Mononuclear cell (primary cell): ENCODE data around the gene RAB11FIP4. TPM values are rescaled to one million over a fixed set of nuclear protein-coding genes. Genes with fewer than 3 reads are reported as not detected.

Experiments
- H3K27me3 ChIP-seq: 2 replicates; pipeline ENCODE4 v1.6.0; 2011; ENCODE audit warnings: low read length, control low read depth; ENCODE audit not compliant: insufficient read depth
- H3K4me1 ChIP-seq: 2 replicates; pipeline ENCODE4 v1.5.1; 2011; ENCODE audit warnings: mild to moderate bottlenecking, low read length, control low read depth; ENCODE audit not compliant: insufficient read depth
- H3K4me3 ChIP-seq: 2 replicates; pipeline ENCODE4 v1.5.1; 2011; ENCODE audit warnings: mild to moderate bottlenecking, low read length, moderate library complexity
- H3K9me3 ChIP-seq: 2 replicates; pipeline ENCODE4 v1.5.1; 2011; ENCODE audit warnings: low read depth, mild to moderate bottlenecking, control low read depth, low read length
- total RNA-seq: library from RNA; depleted of rRNA; stranded (reverse); fragments of >200 nt; gene quantifications from one replicate; pipeline ENCODE4 v1.2.3, GENCODE V29; 2012

RAB11FIP4 gene
- total RNA-seq, 1 donor = 48.0 TPM

- H3K4me1 ChIP-seq = no peaks in the 10 kb centered on the region
Observed at GRCh38 chr17:31467502-31468256, 76.2 kb downstream of the RAB11FIP4 start.

GRCh38 chr17:31469959-31470358, 78.5 kb downstream of the RAB11FIP4 start:
- H3K4me3 ChIP-seq = no peak overlapping the region
- H3K27me3 ChIP-seq = no peaks in the 10 kb centered on the region
- no peaks in the 10 kb centered on the region for H3K9me3 ChIP-seq
- no peaks in the 10 kb centered on the region for H3K4me1 ChIP-seq

More at GRCh38 chr17:31467502-31468256, 76.2 kb downstream of the RAB11FIP4 start:
- Histone ChIP-seq H3K4me3 (no peak overlapping the region), H3K27me3 (no peaks in the 10 kb centered on the region), H3K9me3 (no peaks in the 10 kb centered on the region)

DNA sequence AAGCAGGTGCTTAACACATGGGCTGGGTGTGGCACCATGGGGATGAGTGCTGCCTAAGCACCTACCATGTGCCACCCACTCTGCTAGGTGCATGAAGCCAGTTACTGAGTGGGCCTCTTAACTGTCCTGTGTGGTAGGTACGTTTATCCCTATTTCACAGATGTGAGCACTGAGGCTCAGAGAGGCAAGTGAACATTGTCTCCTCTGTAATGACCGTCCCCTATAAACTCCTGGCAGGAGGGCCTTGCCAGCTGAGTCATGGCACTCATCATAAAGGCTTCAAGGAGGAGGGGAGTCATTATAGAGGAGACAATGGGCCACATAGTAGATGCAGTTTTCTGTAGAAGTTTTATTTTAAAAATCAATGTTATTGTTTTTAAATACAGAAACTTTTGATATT, 79.1 kb downstream of the RAB11FIP4 start:
- no peaks in the 10 kb centered on the region for H3K9me3 ChIP-seq
- H3K27me3 ChIP-seq = no peaks in the 10 kb centered on the region
- H3K4me3 ChIP-seq = no peak overlapping the region
- no peaks in the 10 kb centered on the region for H3K4me1 ChIP-seq

DNA sequence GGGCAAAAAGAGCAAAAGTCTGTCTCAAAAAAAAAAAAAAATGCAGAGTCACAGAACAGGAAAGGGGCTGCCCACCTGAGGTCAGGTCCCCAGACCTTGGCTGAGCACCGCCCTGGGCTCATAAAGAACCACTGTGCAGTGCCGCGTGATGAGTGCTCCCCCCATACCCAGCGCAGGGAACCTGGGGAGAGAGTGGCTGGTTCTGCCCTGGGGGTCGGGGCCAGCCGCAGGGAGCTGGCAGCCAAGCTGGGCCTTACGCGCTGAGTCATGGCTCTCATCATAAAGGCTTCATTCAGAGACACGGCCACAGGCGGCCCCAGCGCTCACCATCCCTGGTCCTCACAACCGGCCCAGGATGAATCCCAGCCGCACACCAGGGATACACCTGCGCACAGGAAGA, 80.7 kb downstream of the RAB11FIP4 start:
- Histone ChIP-seq H3K4me3 (no peak overlapping the region), H3K27me3 (no peaks in the 10 kb centered on the region), H3K9me3 (no peaks in the 10 kb centered on the region), H3K4me1 (no peaks in the 10 kb centered on the region)

DNA sequence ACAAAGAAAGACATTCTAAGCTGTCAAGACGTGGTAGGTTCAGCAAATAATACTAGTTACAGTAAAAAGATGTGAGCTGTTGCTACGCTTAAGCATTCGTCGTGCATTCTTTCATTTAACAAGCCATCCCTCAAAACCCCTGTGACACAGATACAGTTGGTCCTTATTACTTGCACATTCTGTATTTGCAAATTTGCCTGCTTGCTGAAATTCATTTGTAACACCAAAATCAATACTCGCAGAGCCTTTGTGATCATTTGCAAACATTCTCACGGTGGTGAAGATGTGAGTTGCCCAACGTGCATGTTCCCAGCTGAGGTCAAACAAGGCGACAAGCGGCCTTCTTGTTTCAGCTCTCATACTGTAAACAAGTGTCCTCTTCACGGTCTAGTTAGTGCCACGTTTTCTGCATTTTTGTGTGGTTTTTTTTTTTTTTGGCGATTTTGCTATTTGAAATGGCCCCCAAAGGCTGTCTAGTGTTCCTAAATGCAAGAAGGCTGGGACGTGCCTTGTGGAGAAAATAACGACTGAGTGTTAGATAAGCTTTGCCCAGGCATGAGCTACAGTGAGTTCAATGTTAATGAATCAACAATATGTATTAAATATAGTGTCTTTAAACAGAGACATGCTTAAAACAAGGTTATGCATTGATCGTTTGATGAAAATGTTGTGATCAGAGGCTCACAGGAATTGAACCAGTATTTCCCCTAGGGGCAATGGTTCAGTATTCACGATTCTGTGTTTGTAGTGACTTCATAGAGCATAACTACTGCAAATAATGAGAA, 84.1 kb downstream of the RAB11FIP4 start:
- no peaks in the 10 kb centered on the region for H3K4me1 ChIP-seq
- no peak overlapping the region for H3K4me3 ChIP-seq
- no peaks in the 10 kb centered on the region for H3K9me3 ChIP-seq
- H3K27me3 ChIP-seq = no peaks in the 10 kb centered on the region

DNA sequence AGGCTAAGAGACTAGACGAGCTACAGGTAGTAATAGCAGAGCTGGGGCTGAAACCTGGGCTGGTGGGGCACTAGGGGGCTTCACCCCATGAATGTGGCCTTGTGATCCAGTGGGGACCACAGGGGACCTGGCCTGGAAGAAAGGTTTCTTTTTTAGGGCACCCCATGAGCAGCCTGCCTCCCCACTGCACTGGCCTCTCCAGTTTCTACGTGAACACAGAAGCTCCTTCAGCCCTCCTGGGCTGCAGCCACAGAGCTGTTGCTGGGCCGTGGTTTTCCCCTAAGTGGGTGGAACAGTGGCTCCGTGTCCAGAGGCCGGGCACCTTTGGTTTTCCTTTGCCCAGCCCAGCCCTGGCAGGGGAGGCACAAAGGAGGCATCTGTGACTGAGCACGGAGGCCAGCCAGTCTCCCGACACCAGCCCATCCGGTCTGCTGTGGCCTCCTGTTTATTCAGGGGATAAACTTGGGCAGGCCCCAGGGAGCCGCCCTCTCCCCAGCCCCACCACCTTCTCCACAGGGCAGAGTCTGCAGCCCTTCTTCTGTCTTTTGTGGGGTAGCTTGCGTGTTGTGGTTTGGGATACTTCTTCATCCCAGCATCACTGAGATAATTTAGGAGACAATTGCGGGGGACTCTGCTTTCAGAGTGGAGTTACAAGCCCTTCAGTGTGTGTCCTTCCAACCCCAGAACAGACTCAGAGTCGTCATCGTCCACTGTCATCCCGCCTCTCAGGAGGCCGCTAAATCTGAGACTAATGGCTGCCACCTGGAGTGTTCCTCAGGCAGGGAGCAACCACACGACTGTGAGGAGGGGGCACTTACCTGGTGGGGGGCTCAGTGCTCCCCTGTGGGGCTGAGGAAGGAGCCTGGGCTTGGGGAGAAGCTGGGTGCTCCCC, 85.3 kb downstream of the RAB11FIP4 start:
- H3K9me3 ChIP-seq = no peaks in the 10 kb centered on the region
- H3K4me1 ChIP-seq = no peaks in the 10 kb centered on the region
- no peak overlapping the region for H3K4me3 ChIP-seq
- H3K27me3 ChIP-seq = no peaks in the 10 kb centered on the region

DNA sequence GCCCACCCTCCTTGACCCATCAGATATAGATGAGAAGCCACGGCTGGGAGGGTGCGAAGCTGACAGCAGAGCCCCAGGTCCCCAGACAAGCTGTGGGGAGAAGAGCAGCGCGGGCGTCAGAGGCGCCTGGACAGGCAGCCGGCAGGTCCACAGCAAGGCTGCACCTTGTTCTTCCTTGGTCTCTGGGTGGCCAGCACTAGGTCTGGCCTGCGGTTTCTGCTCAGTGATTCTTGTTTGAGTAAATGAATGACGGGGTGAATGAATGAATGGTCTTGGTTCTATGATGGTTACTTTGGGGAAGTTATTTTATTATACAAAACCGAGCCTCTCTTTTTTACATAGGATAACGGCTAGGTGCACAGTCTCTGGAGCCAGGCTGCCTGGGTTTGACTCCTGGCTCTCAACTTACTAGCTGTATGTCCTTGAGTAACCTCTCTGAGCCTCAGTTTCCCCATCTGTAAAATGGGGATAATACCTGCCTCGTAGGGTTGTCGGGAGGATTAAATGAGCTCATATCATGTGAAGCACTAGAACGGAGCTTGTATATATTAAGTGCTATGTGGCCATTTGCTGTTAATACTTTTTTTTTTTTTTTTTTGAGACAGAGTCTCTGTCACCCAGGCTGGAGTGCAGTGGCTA, 86.1 kb downstream of the RAB11FIP4 start:
- H3K9me3 ChIP-seq = no peaks in the 10 kb centered on the region
- H3K4me1 ChIP-seq = no peaks in the 10 kb centered on the region
- H3K27me3 ChIP-seq = no peaks in the 10 kb centered on the region
- no peak overlapping the region for H3K4me3 ChIP-seq

DNA sequence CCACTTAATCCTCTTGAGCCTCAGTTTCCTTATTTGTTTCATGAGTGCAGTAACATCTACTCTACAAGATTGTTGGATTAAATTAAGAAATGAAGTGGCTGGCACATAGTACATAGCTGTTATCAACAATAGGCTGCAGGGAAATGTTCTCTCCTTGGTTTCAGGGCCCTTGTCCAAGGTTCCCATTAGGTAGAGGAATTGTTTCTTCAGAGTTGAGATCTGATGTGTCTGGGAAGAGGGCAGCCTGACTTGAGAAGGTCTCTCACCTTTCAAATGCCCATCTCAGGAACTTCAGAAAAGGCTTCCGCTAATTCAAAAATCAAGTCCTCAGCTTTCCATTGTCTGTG, 87.6 kb downstream of the RAB11FIP4 start:
- H3K4me1 ChIP-seq = no peaks in the 10 kb centered on the region
- no peaks in the 10 kb centered on the region for H3K27me3 ChIP-seq
- H3K9me3 ChIP-seq = no peaks in the 10 kb centered on the region
- no peak overlapping the region for H3K4me3 ChIP-seq

GRCh38 chr17:31479524-31479923, 88.0 kb downstream of the RAB11FIP4 start:
- Histone ChIP-seq H3K4me1 (no peaks in the 10 kb centered on the region), H3K27me3 (no peaks in the 10 kb centered on the region), H3K4me3 (no peak overlapping the region), H3K9me3 (no peaks in the 10 kb centered on the region)

DNA sequence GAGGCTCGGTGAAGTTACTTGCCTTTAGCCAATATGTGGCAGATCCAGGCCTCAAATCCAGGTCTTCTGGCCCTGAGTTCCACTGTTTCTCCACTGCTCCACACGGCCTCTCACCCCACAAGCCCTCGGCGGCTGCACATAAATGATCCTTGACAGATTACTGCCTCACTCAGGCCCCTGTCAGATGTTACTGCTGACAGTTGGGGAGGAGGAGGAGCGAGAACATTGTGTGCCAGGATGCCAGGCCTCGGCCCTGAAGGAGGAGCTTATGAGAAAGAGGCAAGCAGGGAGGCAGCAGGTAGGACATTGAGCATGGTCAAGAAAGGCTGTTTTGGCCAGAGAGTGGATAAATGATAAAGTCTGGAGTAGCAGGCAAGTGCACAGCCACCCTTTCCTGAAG, 88.6 kb downstream of the RAB11FIP4 start:
- no peaks in the 10 kb centered on the region for H3K4me1 ChIP-seq
- H3K27me3 ChIP-seq = no peaks in the 10 kb centered on the region
- H3K4me3 ChIP-seq = no peak overlapping the region
- no peaks in the 10 kb centered on the region for H3K9me3 ChIP-seq

GRCh38 chr17:31480904-31481782, 89.7 kb downstream of the RAB11FIP4 start:
- Histone ChIP-seq H3K4me1 (no peaks in the 10 kb centered on the region), H3K4me3 (no peak overlapping the region), H3K27me3 (no peaks in the 10 kb centered on the region), H3K9me3 (no peaks in the 10 kb centered on the region)

DNA sequence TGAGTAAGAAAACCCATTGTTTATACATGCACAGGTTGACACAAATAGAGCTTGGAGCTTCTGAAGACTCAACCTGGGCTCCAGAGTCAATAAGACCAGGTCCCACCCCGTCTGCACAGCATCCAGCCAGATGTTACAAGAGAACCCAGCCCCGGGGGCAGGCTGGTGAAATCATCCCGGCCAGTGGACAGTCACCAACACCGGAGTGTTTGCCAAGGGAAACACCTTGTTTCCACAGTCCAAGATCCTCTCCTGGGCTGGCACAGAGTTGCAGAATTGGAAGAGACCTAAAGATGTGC, 90.3 kb downstream of the RAB11FIP4 start:
- peaks cover 4% of the 10 kb centered on the region for H3K4me1 ChIP-seq
- no peak overlapping the region for H3K4me3 ChIP-seq
- H3K27me3 ChIP-seq = no peaks in the 10 kb centered on the region

DNA sequence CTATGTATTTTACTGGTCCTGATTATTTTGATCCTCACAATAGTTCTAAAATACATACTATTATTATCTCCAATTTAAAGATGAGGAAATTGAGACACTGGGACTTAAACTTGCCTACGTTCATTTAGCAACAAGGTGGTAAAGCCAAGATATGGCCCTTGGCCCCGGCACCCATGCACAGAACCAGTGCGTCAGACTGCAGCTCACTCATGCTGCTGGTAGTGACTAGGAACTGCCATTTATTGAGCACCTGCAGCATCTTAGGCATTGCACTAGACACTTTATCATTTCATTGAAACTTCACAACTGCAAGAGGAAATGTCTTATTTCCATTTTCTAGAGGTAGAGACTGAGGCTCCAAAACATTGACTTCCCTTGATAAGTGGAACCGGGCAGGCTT, 93.3 kb downstream of the RAB11FIP4 start:
- no peak overlapping the region for H3K4me3 ChIP-seq
- H3K4me1 ChIP-seq = peaks cover 27% of the 10 kb centered on the region
- no peaks in the 10 kb centered on the region for H3K9me3 ChIP-seq
- no peaks in the 10 kb centered on the region for H3K27me3 ChIP-seq

More for the DNA sequence above, 90.3 kb downstream of the RAB11FIP4 start:
- H3K9me3 ChIP-seq = no peaks in the 10 kb centered on the region
